ENCODE data around the gene KRT80. TPM values are rescaled to one million over a fixed set of nuclear protein-coding genes. Genes with fewer than 3 reads are reported as not detected.
A peak's percentile ranks its signal among the peaks of the same experiment; 100 is the strongest.

The KRT80 gene
- total RNA-seq, 1 donor from 2014 or later, result not detected

DNA sequence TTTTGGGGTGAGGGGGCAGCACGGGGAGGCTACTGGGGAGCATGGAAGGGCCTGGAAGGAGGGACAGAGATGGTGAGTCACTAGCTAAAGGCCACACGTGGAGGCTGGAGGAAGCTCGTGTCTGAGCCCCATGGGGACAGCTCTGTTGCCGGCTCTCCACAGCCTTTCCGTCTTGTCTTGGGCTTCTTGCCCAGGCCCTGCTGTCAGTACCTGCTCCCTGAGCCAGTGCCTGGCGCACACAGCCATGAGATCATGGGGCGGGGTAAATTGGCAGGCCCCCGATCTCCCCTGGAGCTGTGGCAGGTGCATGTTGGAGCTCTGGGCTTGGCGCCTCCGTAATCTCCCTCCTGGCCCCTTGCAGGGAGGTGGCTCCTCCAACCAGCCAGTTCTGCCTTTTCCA is 16.1 kb upstream of the KRT80 start:
- Mint-ChIP-seq H3K4me1 (ENCODE audit: low read depth, unreplicated experiment) (peaks cover 2% of the 10 kb centered on the region), H3K36me3 (ENCODE audit: unreplicated experiment) (no peaks in the 10 kb centered on the region), H3K27ac (ENCODE audit: unreplicated experiment) (no peak overlapping the region)

DNA sequence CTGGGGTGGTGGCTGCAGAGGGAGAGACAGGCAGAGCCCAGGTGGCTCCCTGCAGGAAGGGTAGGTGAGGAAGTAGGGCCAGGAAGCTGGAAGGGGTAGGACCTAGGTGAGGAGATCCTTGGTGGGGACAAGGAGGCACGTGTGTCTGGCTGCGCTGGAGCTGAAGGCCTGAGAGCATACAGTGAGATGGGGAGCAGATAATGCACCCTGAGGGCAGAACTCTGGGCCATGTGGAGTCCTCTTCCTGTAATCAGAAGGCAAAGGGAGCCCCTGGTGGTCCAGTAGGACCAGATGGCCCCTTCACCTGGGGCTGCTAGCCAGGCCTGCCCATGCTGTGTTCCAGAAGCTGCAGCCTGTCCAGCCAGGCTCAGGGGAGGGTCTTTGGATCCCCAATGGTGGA is 15.3 kb upstream of the KRT80 start:
- H3K27ac Mint-ChIP-seq (ENCODE audit: unreplicated experiment), result no peak overlapping the region
- peaks cover 4% of the 10 kb centered on the region for H3K4me1 Mint-ChIP-seq (ENCODE audit: low read depth, unreplicated experiment)
- H3K27me3 Mint-ChIP-seq (ENCODE audit: unreplicated experiment), result peaks cover 12% of the 10 kb centered on the region
- no peak for DNase-seq
- no peaks in the 10 kb centered on the region for H3K36me3 Mint-ChIP-seq (ENCODE audit: unreplicated experiment)
- TF ChIP-seq, protein P1, sequence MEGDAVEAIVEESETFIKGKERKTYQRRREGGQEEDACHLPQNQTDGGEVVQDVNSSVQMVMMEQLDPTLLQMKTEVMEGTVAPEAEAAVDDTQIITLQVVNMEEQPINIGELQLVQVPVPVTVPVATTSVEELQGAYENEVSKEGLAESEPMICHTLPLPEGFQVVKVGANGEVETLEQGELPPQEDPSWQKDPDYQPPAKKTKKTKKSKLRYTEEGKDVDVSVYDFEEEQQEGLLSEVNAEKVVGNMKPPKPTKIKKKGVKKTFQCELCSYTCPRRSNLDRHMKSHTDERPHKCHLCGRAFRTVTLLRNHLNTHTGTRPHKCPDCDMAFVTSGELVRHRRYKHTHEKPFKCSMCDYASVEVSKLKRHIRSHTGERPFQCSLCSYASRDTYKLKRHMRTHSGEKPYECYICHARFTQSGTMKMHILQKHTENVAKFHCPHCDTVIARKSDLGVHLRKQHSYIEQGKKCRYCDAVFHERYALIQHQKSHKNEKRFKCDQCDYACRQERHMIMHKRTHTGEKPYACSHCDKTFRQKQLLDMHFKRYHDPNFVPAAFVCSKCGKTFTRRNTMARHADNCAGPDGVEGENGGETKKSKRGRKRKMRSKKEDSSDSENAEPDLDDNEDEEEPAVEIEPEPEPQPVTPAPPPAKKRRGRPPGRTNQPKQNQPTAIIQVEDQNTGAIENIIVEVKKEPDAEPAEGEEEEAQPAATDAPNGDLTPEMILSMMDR (IDR thresholded peaks at IDR 0.05; ENCODE audit: partially characterized antibody, unreplicated experiment), result no peak
- H3K4me3 Mint-ChIP-seq (ENCODE audit: unreplicated experiment), result no peak overlapping the region
- H3K9me3 Mint-ChIP-seq (ENCODE audit: unreplicated experiment), result peaks cover 1% of the 10 kb centered on the region

More for the DNA sequence above, 16.1 kb upstream of the KRT80 start:
- no peak overlapping the region for H3K4me3 Mint-ChIP-seq (ENCODE audit: unreplicated experiment)
- H3K27me3 Mint-ChIP-seq (ENCODE audit: unreplicated experiment), result peaks cover 10% of the 10 kb centered on the region
- peak; percentile 16 for DNase-seq
- TF ChIP-seq, protein P1 (IDR thresholded peaks at IDR 0.05; ENCODE audit: partially characterized antibody, unreplicated experiment), result no peak
- no peaks in the 10 kb centered on the region for H3K9me3 Mint-ChIP-seq (ENCODE audit: unreplicated experiment)

DNA sequence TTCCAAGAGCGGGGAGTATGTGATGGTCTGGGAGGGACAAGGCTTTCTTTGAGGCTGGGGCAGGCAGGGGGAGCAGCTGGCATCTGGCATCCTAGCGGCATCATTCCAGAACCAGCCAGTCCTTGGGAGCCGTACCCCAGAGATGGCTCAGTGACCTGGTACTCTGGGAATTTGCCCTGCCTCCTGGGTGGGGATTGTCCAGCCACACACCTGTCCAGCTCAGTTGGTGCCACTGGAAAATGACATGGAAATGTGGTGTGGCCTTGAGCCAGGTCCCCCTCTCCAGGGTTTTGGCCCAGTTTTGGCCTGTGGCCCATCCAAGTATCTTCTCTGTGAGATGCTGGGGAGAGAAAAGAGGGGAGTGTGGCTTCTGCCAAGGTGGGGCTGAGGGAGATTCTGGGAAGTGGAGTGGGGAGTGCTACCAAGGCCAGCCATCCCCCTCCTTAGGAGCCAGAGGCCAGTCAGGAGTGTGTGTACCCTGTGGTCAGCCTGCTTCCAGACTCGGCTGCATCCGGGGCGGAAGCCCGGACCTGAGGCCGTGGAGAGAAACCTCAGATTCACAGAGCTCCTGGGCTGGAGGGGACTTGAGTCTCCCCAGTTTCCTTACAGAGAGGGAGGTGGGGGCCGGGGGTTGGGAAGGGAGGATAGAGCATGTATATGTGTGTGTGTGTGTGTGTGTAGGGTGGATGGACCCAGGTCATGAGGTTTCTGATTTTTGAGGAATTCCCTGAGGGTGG is 14.7 kb upstream of the KRT80 start:
- TF ChIP-seq, protein P1 (IDR thresholded peaks at IDR 0.05; ENCODE audit: partially characterized antibody, unreplicated experiment), result no peak
- Mint-ChIP-seq H3K27me3 (ENCODE audit: unreplicated experiment) (peaks cover 13% of the 10 kb centered on the region), H3K9me3 (ENCODE audit: unreplicated experiment) (peaks cover 2% of the 10 kb centered on the region), H3K4me1 (ENCODE audit: low read depth, unreplicated experiment) (peaks cover 4% of the 10 kb centered on the region), H3K4me3 (ENCODE audit: unreplicated experiment) (no peak overlapping the region), H3K27ac (ENCODE audit: unreplicated experiment) (no peak overlapping the region), H3K36me3 (ENCODE audit: unreplicated experiment) (no peaks in the 10 kb centered on the region)
- no peak for DNase-seq

DNA sequence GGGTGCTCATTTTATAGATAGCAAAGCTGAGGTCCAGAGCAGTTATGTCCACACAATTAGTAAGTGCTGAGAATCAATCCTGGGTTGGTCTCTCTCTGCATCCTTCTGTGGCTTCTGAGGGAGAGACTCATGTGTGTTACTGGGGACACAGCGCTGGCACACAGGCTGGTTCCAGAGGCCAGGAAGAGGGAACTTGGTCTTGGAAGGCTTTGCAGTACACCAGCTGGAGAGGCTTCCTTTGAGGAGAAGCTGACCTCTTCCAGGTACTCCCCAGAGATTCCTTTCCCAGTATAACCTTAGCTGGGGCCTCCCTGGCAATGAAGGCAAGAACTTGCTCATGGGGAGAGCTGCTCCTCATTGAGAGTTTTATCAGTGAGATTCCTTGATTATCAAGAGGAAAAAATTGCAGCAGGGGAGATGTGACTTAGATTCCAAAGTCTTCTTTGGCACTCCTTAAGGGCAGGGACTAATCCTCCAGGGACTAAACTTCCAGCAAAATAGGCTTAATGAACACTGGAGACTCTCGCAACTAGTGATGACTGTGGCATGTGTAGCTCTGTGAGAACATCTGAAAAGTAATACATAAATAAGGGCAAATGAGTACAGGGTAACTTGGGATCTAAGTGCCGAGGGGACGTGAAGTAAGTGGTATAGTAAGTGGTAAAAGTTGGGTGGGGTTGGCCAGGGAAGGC is 13.9 kb upstream of the KRT80 start:
- DNase-seq, result no peak
- Mint-ChIP-seq H3K27me3 (ENCODE audit: unreplicated experiment) (peaks cover 14% of the 10 kb centered on the region), H3K9me3 (ENCODE audit: unreplicated experiment) (peaks cover 4% of the 10 kb centered on the region), H3K36me3 (ENCODE audit: unreplicated experiment) (no peaks in the 10 kb centered on the region), H3K27ac (ENCODE audit: unreplicated experiment) (no peak overlapping the region), H3K4me1 (ENCODE audit: low read depth, unreplicated experiment) (peaks cover 4% of the 10 kb centered on the region), H3K4me3 (ENCODE audit: unreplicated experiment) (no peak overlapping the region)
- TF ChIP-seq, protein P1 (IDR thresholded peaks at IDR 0.05; ENCODE audit: partially characterized antibody, unreplicated experiment), result no peak
